ENCODE data around the gene B4GALT3. TPM values are rescaled to one million over a fixed set of nuclear protein-coding genes. Genes with fewer than 3 reads are reported as not detected.

B4GALT3 gene
- total and polyA plus RNA-seq, 2 donors (not counting 3 experiments of a cell fraction or from before 2014, with no cell fraction given), result 39.5 to 60.4 TPM

DNA sequence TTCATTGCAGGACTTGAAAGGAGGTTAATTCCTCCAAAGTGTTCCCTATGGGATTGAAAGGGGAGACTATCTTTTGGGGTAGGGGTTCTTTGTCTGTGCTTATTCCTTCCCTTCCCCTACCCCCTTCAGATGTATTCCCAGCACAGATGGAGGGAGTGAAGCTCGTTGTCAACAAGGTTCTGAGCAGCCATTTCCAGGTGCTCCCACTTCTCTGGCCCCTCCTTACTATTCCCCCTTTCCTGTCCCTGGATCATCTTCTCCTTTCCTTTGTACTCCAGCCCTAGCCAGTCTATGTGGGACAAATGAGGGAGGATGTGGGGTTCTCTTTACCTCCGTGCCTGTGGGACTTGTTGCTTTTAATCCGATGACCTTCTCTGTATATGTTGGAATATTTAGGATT is 49.5 kb upstream of the B4GALT3 start:
- no peak overlapping the region for H3K27ac ChIP-seq (ENCODE audit: insufficient read depth, low read depth, low read length)
- H3K9me3 ChIP-seq (replicated peaks; ENCODE audit: control insufficient read depth, insufficient read depth, low read length), result no peaks in the 10 kb centered on the region
- BruUV-seq (replicated peaks), result TSS peak; percentile 14
- TF ChIP-seq POLR2AphosphoS5 (IDR thresholded peaks at IDR 0.05; ENCODE audit: insufficient read depth, low read depth, low read length) (no peak), EZH2 (IDR thresholded peaks at IDR 0.05; ENCODE audit: borderline replicate concordance, low read depth, low read length, severe bottlenecking) (no peak), FOS (IDR thresholded peaks at IDR 0.05; ENCODE audit: borderline replicate concordance, insufficient read depth, low read length) (no peak), POLR2A (IDR thresholded peaks at IDR 0.05; ENCODE audit: low read depth, low read length) (no peak), CTCF (IDR thresholded peaks at IDR 0.05; ENCODE audit: extremely low read depth in 1 of 2, insufficient read depth in 1 of 2, low read depth in 1 of 2, low read length in 2 of 2) (no peak), GATA2 (IDR thresholded peaks at IDR 0.05; ENCODE audit: insufficient read depth, insufficient read length, low read depth, low read length) (no peak), MYC (IDR thresholded peaks at IDR 0.05; ENCODE audit: low read depth, low read length) (no peak)
- TF ChIP-seq, protein P1, sequence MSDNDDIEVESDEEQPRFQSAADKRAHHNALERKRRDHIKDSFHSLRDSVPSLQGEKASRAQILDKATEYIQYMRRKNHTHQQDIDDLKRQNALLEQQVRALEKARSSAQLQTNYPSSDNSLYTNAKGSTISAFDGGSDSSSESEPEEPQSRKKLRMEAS (IDR thresholded peaks at IDR 0.05; ENCODE audit: insufficient read depth, insufficient read length), result no peak
- no peaks in the 10 kb centered on the region for H3K27me3 ChIP-seq (ENCODE audit: control insufficient read depth in 2 of 2, insufficient read depth in 2 of 2, low read length in 2 of 2)
- intact Hi-C loops (cut with micrococcal nuclease) (loop anchor here (1.0 kb wide), 4 partner anchors 65 to 156 kb away; partner anchors contain the start of gene SDHC), dilution Hi-C loops (cut with MboI; ENCODE audit: extremely low pct_ligation_motif_present, low sequenced_read_pairs) (no loop called here)
- peaks cover 18% of the 10 kb centered on the region for H3K4me1 ChIP-seq (ENCODE audit: control insufficient read depth, extremely low read depth, insufficient read depth, low read length)
- no peak overlapping the region for H2AFZ ChIP-seq (ENCODE audit: low read depth, low read length)
- POLR2A ChIA-PET, result no interaction called here
- DNase-seq (ENCODE audit: low read depth, low spot score), result no peak
- CTCF ChIA-PET, result interaction anchor here (0.7 to 6.9 kb wide), 17 partner anchors 11 to 156 kb away, joined by 3 to 156 read pairs (median 9); partner anchors contain the start of genes ADAMTS4, CFAP126, FCER1G and NDUFS2
- H3K36me3 ChIP-seq (ENCODE audit: control insufficient read depth in 2 of 2, extremely low read depth in 1 of 2, insufficient read depth in 2 of 2, low read length in 2 of 2), result peaks cover 10% of the 10 kb centered on the region in 2 experiments
- no peaks in the 10 kb centered on the region for H4K20me1 ChIP-seq (replicated peaks; ENCODE audit: control insufficient read depth, extremely low read depth, insufficient read depth, low read length)
- H3K4me2 ChIP-seq (ENCODE audit: insufficient read depth, low read length), result peak overlapping the region; percentile 80
- peak overlapping the region; percentile 71 for H3K9ac ChIP-seq (replicated peaks; ENCODE audit: extremely low read depth, insufficient read depth, low read length)
- H3K4me3 ChIP-seq (replicated peaks in 1 of 3; ENCODE audit: insufficient read depth in 1 of 3, low read depth in 1 of 3, low read length in 3 of 3), result peak overlapping the region in 2 of 3 experiments; percentile 43 to 83
- no peaks in the 10 kb centered on the region for H3K9me1 ChIP-seq (replicated peaks; ENCODE audit: control insufficient read depth, extremely low read depth, insufficient read depth, low read length)
- no peaks in the 10 kb centered on the region for H3K79me2 ChIP-seq (ENCODE audit: control insufficient read depth, insufficient read depth, low read length)
- FAIRE-seq, result peak; percentile 31
